GM11168 (cell line): ENCODE results near the gene FXYD7.

ENCODE experiments used
- in situ Hi-C: fragments of 300-500 bp; cut with MboI; formaldehyde crosslinking; loops from one replicate; pipeline ENCODE4 v1.12.0; 2022; ENCODE audit warnings: low sequenced_read_pairs; ENCODE audit not compliant: unreplicated experiment

The FXYD7 gene

GRCh38 chr19:35161434-35161743, 18.3 kb downstream of the FXYD7 start:
- in situ Hi-C loops: no loop called here

- in situ Hi-C loops: no loop called here
These were observed 19.6 kb downstream of the FXYD7 start for GRCh38 chr19:35162471-35163326.

- in situ Hi-C loops: no loop called here
These were observed 21.4 kb downstream of the FXYD7 start for GRCh38 chr19:35164418-35164817.

GRCh38 chr19:35165200-35166058, 22.4 kb downstream of the FXYD7 start:
- in situ Hi-C loops: no loop called here

GRCh38 chr19:35166100-35167063, 23.3 kb downstream of the FXYD7 start:
- in situ Hi-C loops: no loop called here

- in situ Hi-C loops: no loop called here
These were observed 24.4 kb downstream of the FXYD7 start for GRCh38 chr19:35167251-35168119.

- in situ Hi-C loops: no loop called here
These were observed 25.1 kb downstream of the FXYD7 start for GRCh38 chr19:35168196-35168595.

- in situ Hi-C loops: no loop called here
These were observed 26.4 kb downstream of the FXYD7 start for GRCh38 chr19:35169221-35169995.

- in situ Hi-C loops: no loop called here
These were observed 27.5 kb downstream of the FXYD7 start for GRCh38 chr19:35170359-35171061.

GRCh38 chr19:35171730-35172129, 28.7 kb downstream of the FXYD7 start:
- in situ Hi-C loops: no loop called here

- in situ Hi-C loops: no loop called here
These were observed 31.2 kb downstream of the FXYD7 start for GRCh38 chr19:35174226-35174625.

- in situ Hi-C loops: no loop called here
These were observed 33.1 kb downstream of the FXYD7 start for GRCh38 chr19:35176181-35176570.

- in situ Hi-C loops: no loop called here
These were observed 34.6 kb downstream of the FXYD7 start for GRCh38 chr19:35177377-35178274.

GRCh38 chr19:35178701-35179100, 35.6 kb downstream of the FXYD7 start:
- in situ Hi-C loops: no loop called here

- in situ Hi-C loops: no loop called here
These were observed 36.8 kb downstream of the FXYD7 start for GRCh38 chr19:35179830-35180229.

- in situ Hi-C loops: no loop called here
These were observed 38.3 kb downstream of the FXYD7 start for GRCh38 chr19:35181387-35181786.

GRCh38 chr19:35184267-35184666, 41.2 kb downstream of the FXYD7 start:
- in situ Hi-C loops: no loop called here
